IMR-90 (cell line): Measurements from ENCODE around the gene PLD1. TPM values are rescaled to one million over a fixed set of nuclear protein-coding genes. Genes with fewer than 3 reads are reported as not detected.

Experiments
- ATAC-seq: fragments of 200-7000 bp; cut with Tn5 transposase; 2 replicates; pipeline ENCODE4 v1.9.1; 2020; ENCODE audit warnings: low read depth, mild to moderate bottlenecking, moderate library complexity
- BruUV-seq: library from RNA; stranded (reverse); fragments of 400-500 nt; replicated peaks from 2 replicates; lab custom pipeline; 2021; lab: Mats Ljungman, UMichigan
- CTCF ChIA-PET: fragments of 300-600 bp; formaldehyde crosslinking; extraction: SDS; loops from one replicate; lab custom pipeline; 2021; ENCODE audit warnings: antibody characterized with exemption; lab: Yijun Ruan, JAX
- POLR2A ChIA-PET: fragments of 300-600 bp; sonication (Branson Sonifier 250); formaldehyde crosslinking; loops from one replicate; lab custom pipeline; 2022; ENCODE audit warnings: antibody characterized with exemption; ENCODE audit not compliant: unreplicated experiment; lab: Charles Lee
- DNase-seq: peaks from one replicate; pipeline ENCODE4 v3.0.0; 2013
- H2AFZ ChIP-seq: replicated peaks from 2 replicates; pipeline ENCODE3; 2013; ENCODE audit warnings: low read length, mild to moderate bottlenecking; ENCODE audit not compliant: poor library complexity
- H2AK5ac ChIP-seq: 2 replicates; pipeline ENCODE4 v1.6.1; 2013; ENCODE audit warnings: low read depth, low read length, inconsistent platforms
- H2AK9ac ChIP-seq: replicated peaks from 2 replicates; pipeline ENCODE3; 2013; ENCODE audit warnings: mild to moderate bottlenecking, low read depth, low read length, moderate library complexity; ENCODE audit not compliant: poor library complexity
- H2BK120ac ChIP-seq: 2 replicates; pipeline ENCODE4 v1.6.1; 2013; ENCODE audit warnings: low read depth, low read length, inconsistent platforms
- H2BK15ac ChIP-seq: 3 replicates; pipeline ENCODE4 v1.6.1; 2013; ENCODE audit warnings: low read depth, low read length, inconsistent platforms
- H2BK20ac ChIP-seq: 2 replicates; pipeline ENCODE4 v1.6.1; 2013; ENCODE audit warnings: low read depth, mild to moderate bottlenecking, inconsistent platforms, low read length, moderate library complexity
- H2BK5ac ChIP-seq: 2 replicates; pipeline ENCODE4 v1.6.1; 2013; ENCODE audit warnings: mild to moderate bottlenecking, low read depth, low read length, inconsistent platforms; ENCODE audit not compliant: poor library complexity, severe bottlenecking
- H3K14ac ChIP-seq: replicated peaks from 2 replicates; pipeline ENCODE4 v1.6.1; 2013; ENCODE audit warnings: low read depth, low read length, inconsistent platforms
- H3K18ac ChIP-seq: 2 replicates; pipeline ENCODE4 v1.6.1; 2013; ENCODE audit warnings: low read depth, low read length, control low read depth
- H3K23ac ChIP-seq: 2 replicates; pipeline ENCODE4 v1.6.1; 2013; ENCODE audit warnings: low read depth, low read length, inconsistent platforms
- H3K27ac ChIP-seq: 2 replicates; pipeline ENCODE4 v1.5.1; 2013; ENCODE audit warnings: mild to moderate bottlenecking, control low read depth, low read length; ENCODE audit not compliant: insufficient read depth
- H3K27me3 ChIP-seq: 2 replicates; pipeline ENCODE4 v1.6.1; 2013; ENCODE audit warnings: low read length; ENCODE audit not compliant: control insufficient read depth, insufficient read depth
- H3K36me3 ChIP-seq: 2 replicates; pipeline ENCODE4 v1.6.1; 2013; ENCODE audit warnings: low read length, mixed read lengths; ENCODE audit not compliant: control insufficient read depth, insufficient read depth
- H3K4ac ChIP-seq: 2 replicates; pipeline ENCODE4 v1.6.1; 2013; ENCODE audit warnings: low read depth, low read length, inconsistent platforms
- H3K4me1 ChIP-seq: 2 replicates; pipeline ENCODE4 v1.6.1; 2013; ENCODE audit warnings: low read length, mixed read lengths; ENCODE audit not compliant: control insufficient read depth, insufficient read depth
- H3K4me2 ChIP-seq: 2 replicates; pipeline ENCODE4 v1.6.1; 2013; ENCODE audit warnings: low read depth, mild to moderate bottlenecking, control low read depth, low read length, moderate library complexity
- H3K4me3 ChIP-seq: 2 replicates; pipeline ENCODE4 v1.5.1; 2013; ENCODE audit warnings: low read depth, mild to moderate bottlenecking, control low read depth, low read length, moderate library complexity; ENCODE audit not compliant: insufficient read depth
- H3K56ac ChIP-seq: 2 replicates; pipeline ENCODE4 v1.6.1; 2013; ENCODE audit warnings: low read length, inconsistent platforms; ENCODE audit not compliant: insufficient read depth; ENCODE audit errors: extremely low read depth
- H3K79me1 ChIP-seq, 2 experiments: 2 replicates each; pipeline ENCODE4 v1.6.1; 2013; ENCODE audit warnings: low read length in 2 of 2, inconsistent platforms in 1 of 2, low read depth in 1 of 2
- H3K9ac ChIP-seq: 2 replicates; pipeline ENCODE4 v1.6.1; 2013; ENCODE audit warnings: low read depth, low read length, control low read depth
- H3K9me1 ChIP-seq: 2 replicates; pipeline ENCODE4 v1.6.1; 2013; ENCODE audit warnings: low read length, inconsistent platforms; ENCODE audit not compliant: insufficient read depth
- H3K9me3 ChIP-seq: 2 replicates; pipeline ENCODE4 v1.6.1; 2013; ENCODE audit warnings: low read length; ENCODE audit not compliant: control insufficient read depth, insufficient read depth
- H4K20me1 ChIP-seq: 2 replicates; pipeline ENCODE4 v1.6.1; 2013; ENCODE audit warnings: low read length, inconsistent platforms; ENCODE audit not compliant: insufficient read depth
- H4K5ac ChIP-seq: 2 replicates; pipeline ENCODE4 v1.6.1; 2013; ENCODE audit warnings: mild to moderate bottlenecking, low read depth, low read length, control low read depth
- H4K8ac ChIP-seq, 2 experiments: 2 replicates each; pipeline ENCODE4 v1.6.1; 2013; ENCODE audit warnings: low read depth in 2 of 2, low read length in 2 of 2, control low read depth in 1 of 2, inconsistent platforms in 1 of 2
- H4K91ac ChIP-seq: 2 replicates; pipeline ENCODE4 v1.6.1; 2013; ENCODE audit warnings: low read depth, low read length, inconsistent platforms; ENCODE audit not compliant: insufficient read depth
- BHLHE40 ChIP-seq: fragments of 150-350 bp; IDR thresholded peaks from 2 replicates; pipeline ENCODE4 v1.6.1; 2016; ENCODE audit warnings: mild to moderate bottlenecking, low read depth, low read length
- CEBPB ChIP-seq: IDR thresholded peaks from 2 replicates; pipeline ENCODE4 v1.6.1; 2012; ENCODE audit warnings: low read depth, low read length, improper control_type of control experiment
- CHD1 ChIP-seq: IDR thresholded peaks from 2 replicates; pipeline ENCODE4 v1.6.1; 2012; ENCODE audit warnings: low read depth, low read length, improper control_type of control experiment
- ELK1 ChIP-seq: fragments of 150-350 bp; IDR thresholded peaks from 2 replicates; pipeline ENCODE4 v1.6.1; 2016; ENCODE audit warnings: low read depth, mild to moderate bottlenecking, low read length, moderate library complexity, borderline replicate concordance
- MAFK ChIP-seq: IDR thresholded peaks from 2 replicates; pipeline ENCODE4 v1.6.1; 2012; ENCODE audit warnings: low read depth, low read length, improper control_type of control experiment
- MAZ ChIP-seq: IDR thresholded peaks from 2 replicates; pipeline ENCODE4 v1.6.1; 2012; ENCODE audit warnings: low read depth, mild to moderate bottlenecking, low read length, improper control_type of control experiment, moderate library complexity, borderline replicate concordance
- MXI1 ChIP-seq: IDR thresholded peaks from 2 replicates; pipeline ENCODE4 v1.6.1; 2012; ENCODE audit warnings: low read depth, mild to moderate bottlenecking, low read length, moderate library complexity, borderline replicate concordance
- NFE2L2 ChIP-seq: fragments of 150-350 bp; IDR thresholded peaks from 2 replicates; pipeline ENCODE4 v1.6.1; 2016; ENCODE audit warnings: low read depth, mild to moderate bottlenecking, low read length
- POLR2A ChIP-seq: IDR thresholded peaks from 2 replicates; pipeline ENCODE4 v1.6.1; 2012; ENCODE audit warnings: mild to moderate bottlenecking, low read depth, low read length
- RAD21 ChIP-seq: IDR thresholded peaks from 2 replicates; pipeline ENCODE4 v1.6.1; 2012; ENCODE audit warnings: low read length, improper control_type of control experiment
- RCOR1 ChIP-seq: IDR thresholded peaks from 2 replicates; pipeline ENCODE4 v1.6.1; 2012; ENCODE audit warnings: mild to moderate bottlenecking, low read length, improper control_type of control experiment; ENCODE audit not compliant: insufficient replicate concordance
- SMC3 ChIP-seq: fragments of 150-350 bp; IDR thresholded peaks from 2 replicates; pipeline ENCODE4 v1.6.1; 2016; ENCODE audit warnings: low read depth, mild to moderate bottlenecking, antibody characterized with exemption, low read length, moderate library complexity
- WGBS, 2 experiments: methylation state at CpG; one replicate each; pipeline versions ENCODE4 v1.1.5 to v1.1.7; 2013; ENCODE audit warnings: missing lambda C conversion rate in 2 of 2; ENCODE audit not compliant: insufficient read length in 1 of 2; ENCODE audit errors: extremely low coverage in 2 of 2; 5-methylcytosine and 5-hydroxymethylcytosine counted together
- dilution Hi-C: fragments of 300-500 bp; cut with HindIII; formaldehyde crosslinking; loops from one replicate; pipeline ENCODE4 v1.14.3; 2018; ENCODE audit warnings: low sequenced_read_pairs; ENCODE audit not compliant: unreplicated experiment
- in situ Hi-C: fragments of 300-500 bp; cut with MboI; formaldehyde crosslinking; loops from 3 replicates; pipeline ENCODE4 v1.14.3; 2019; ENCODE audit warnings: low sequenced_read_pairs, inconsistent platforms, mixed read lengths
- intact Hi-C: fragments of 100-400 bp; cut with micrococcal nuclease; formaldehyde crosslinking; loops from 2 replicates; pipeline ENCODE4 v1.10.0; 2022
- polyA plus RNA-seq, 3 experiments: library from polyadenylated mRNA; depleted of rRNA; stranded (reverse); fragments of >200 nt; gene quantifications; 2 replicates each; pipeline ENCODE4 v1.2.3, GENCODE V29; 2012; ENCODE audit warnings: low replicate concordance in 1 of 3
- total RNA-seq: library from RNA; depleted of rRNA; stranded (reverse); fragments of >200 nt; gene quantifications from 2 replicates; pipeline ENCODE4 v1.2.3, GENCODE V29; 2012
- TF ChIP-seq, protein P1 (sequence below): fragments of 150-350 bp; IDR thresholded peaks from 2 replicates; pipeline ENCODE4 v1.6.1; 2017; ENCODE audit warnings: mild to moderate bottlenecking, antibody characterized with exemption, low read length, low read depth
- TF ChIP-seq, protein P2 (sequence below): conservative IDR thresholded peaks from 2 replicates; pipeline ENCODE4 v1.5.1; 2012; ENCODE audit warnings: mild to moderate bottlenecking, low read depth, low read length, improper control_type of control experiment

PLD1 gene
- total and polyA plus RNA-seq, 2 of the 4 experiments (the other 2 are of a cell fraction), result 3.3 to 9.7 TPM

- H2BK120ac ChIP-seq, result no peak overlapping the region
- BruUV-seq, result no TSS peak
- no peaks in the 10 kb centered on the region for H3K9me3 ChIP-seq
- H3K4me2 ChIP-seq, result no peak overlapping the region
- intact Hi-C loops, result no loop called here
- no peaks in the 10 kb centered on the region for H4K20me1 ChIP-seq
- H3K4me3 ChIP-seq, result no peak overlapping the region
- H3K79me1 ChIP-seq, result no peaks in the 10 kb centered on the region
- H3K4me1 ChIP-seq, result no peaks in the 10 kb centered on the region
- POLR2A ChIA-PET, result no interaction called here
- no peak overlapping the region for H3K27ac ChIP-seq
- no peak for TF ChIP-seq SMC3
- TF ChIP-seq MAZ, result no peak
- TF ChIP-seq CHD1, result no peak
- TF ChIP-seq, protein P1, sequence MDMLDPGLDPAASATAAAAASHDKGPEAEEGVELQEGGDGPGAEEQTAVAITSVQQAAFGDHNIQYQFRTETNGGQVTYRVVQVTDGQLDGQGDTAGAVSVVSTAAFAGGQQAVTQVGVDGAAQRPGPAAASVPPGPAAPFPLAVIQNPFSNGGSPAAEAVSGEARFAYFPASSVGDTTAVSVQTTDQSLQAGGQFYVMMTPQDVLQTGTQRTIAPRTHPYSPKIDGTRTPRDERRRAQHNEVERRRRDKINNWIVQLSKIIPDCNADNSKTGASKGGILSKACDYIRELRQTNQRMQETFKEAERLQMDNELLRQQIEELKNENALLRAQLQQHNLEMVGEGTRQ, result no peak
- TF ChIP-seq ELK1, result no peak
- TF ChIP-seq RCOR1, result no peak
- no peak for TF ChIP-seq BHLHE40
- TF ChIP-seq POLR2A, result no peak
- no peak for TF ChIP-seq RAD21
- no peak for TF ChIP-seq NFE2L2
- TF ChIP-seq MXI1, result no peak
- TF ChIP-seq MAFK, result no peak
- TF ChIP-seq, protein P2, sequence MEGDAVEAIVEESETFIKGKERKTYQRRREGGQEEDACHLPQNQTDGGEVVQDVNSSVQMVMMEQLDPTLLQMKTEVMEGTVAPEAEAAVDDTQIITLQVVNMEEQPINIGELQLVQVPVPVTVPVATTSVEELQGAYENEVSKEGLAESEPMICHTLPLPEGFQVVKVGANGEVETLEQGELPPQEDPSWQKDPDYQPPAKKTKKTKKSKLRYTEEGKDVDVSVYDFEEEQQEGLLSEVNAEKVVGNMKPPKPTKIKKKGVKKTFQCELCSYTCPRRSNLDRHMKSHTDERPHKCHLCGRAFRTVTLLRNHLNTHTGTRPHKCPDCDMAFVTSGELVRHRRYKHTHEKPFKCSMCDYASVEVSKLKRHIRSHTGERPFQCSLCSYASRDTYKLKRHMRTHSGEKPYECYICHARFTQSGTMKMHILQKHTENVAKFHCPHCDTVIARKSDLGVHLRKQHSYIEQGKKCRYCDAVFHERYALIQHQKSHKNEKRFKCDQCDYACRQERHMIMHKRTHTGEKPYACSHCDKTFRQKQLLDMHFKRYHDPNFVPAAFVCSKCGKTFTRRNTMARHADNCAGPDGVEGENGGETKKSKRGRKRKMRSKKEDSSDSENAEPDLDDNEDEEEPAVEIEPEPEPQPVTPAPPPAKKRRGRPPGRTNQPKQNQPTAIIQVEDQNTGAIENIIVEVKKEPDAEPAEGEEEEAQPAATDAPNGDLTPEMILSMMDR, result no peak
- TF ChIP-seq CEBPB, result no peak
- H3K9me1 ChIP-seq, result no peaks in the 10 kb centered on the region
- no peak overlapping the region for H3K56ac ChIP-seq
- no peak overlapping the region for H2BK5ac ChIP-seq
- no peak overlapping the region for H2AK5ac ChIP-seq
- no CpG with 5 or more reads among the region's 4 CpGs for WGBS, 2 experiments
- no peak overlapping the region for H3K14ac ChIP-seq
- no peak for ATAC-seq
- H4K5ac ChIP-seq, result no peak overlapping the region
- no peak overlapping the region for H3K4ac ChIP-seq
- no peaks in the 10 kb centered on the region for H3K27me3 ChIP-seq
- no peak for DNase-seq
- no peak overlapping the region for H2AK9ac ChIP-seq
- H3K23ac ChIP-seq, result no peak overlapping the region
- H3K36me3 ChIP-seq, result peaks cover 9% of the 10 kb centered on the region; the same call in 1 of the 2 replicates
- no peak overlapping the region for H2AFZ ChIP-seq
- H4K8ac ChIP-seq, result no peak overlapping the region
- no peak overlapping the region for H2BK15ac ChIP-seq
- H3K9ac ChIP-seq, result no peak overlapping the region
- CTCF ChIA-PET, result no interaction called here
- no peak overlapping the region for H4K91ac ChIP-seq
- no peak overlapping the region for H2BK20ac ChIP-seq
- in situ Hi-C loops, result no loop called here
- H3K18ac ChIP-seq, result no peak overlapping the region
- dilution Hi-C loops, result no loop called here
Measured at GRCh38 chr3:171616798-171617197, 193.5 kb downstream of the PLD1 start.
